ENCODE results near the gene SMTNL2.

- TF ChIP-seq CTCF (conservative IDR thresholded peaks at IDR 0.05; ENCODE audit: low read depth, low read length) = no peak
- no peak for TF ChIP-seq EZH2 (IDR thresholded peaks at IDR 0.05; ENCODE audit: low read length, unreplicated experiment)
- no peak for TF ChIP-seq EZH2phosphoT487 (IDR thresholded peaks at IDR 0.05; ENCODE audit: borderline replicate concordance, low read length)
Measured at GRCh38 chr17:4594406-4594805, 10.1 kb downstream of the SMTNL2 start.

All from PC-3 (cell line).